Colon (tissue), 2 donors: ENCODE results near the gene CBFA2T3.
"Not testable (repeated sequence)": the region's sequence is repeated elsewhere in the genome, so short reads cannot be mapped to it uniquely, and the experiment has no call there.

Experiments used
- FAIRE-seq: peaks from 2 replicates; lab custom pipeline; 2012; peaks lifted over from hg19 to GRCh38; lab: Jason Lieb, UNC
- donor health status: control.
- donor health status: control.

CBFA2T3 gene

GRCh38 chr16:88922114-88922825 is 54.7 kb downstream of the CBFA2T3 start:
- no peak for FAIRE-seq

- no peak for FAIRE-seq
These were observed 55.4 kb downstream of the CBFA2T3 start for GRCh38 chr16:88921591-88921990.

- FAIRE-seq = no peak
These were observed 56.1 kb downstream of the CBFA2T3 start for GRCh38 chr16:88920618-88921590.

- no peak for FAIRE-seq
These were observed 57.1 kb downstream of the CBFA2T3 start for GRCh38 chr16:88919936-88920335.

GRCh38 chr16:88918896-88919295 is 58.1 kb downstream of the CBFA2T3 start:
- FAIRE-seq = not testable (repeated sequence)

- FAIRE-seq = no peak
These were observed 58.9 kb downstream of the CBFA2T3 start for GRCh38 chr16:88917915-88918627.

- no peak for FAIRE-seq
These were observed 59.7 kb downstream of the CBFA2T3 start for GRCh38 chr16:88917146-88917914.

GRCh38 chr16:88915639-88916327 is 61.2 kb downstream of the CBFA2T3 start:
- no peak for FAIRE-seq

- no peak for FAIRE-seq
These were observed 62.1 kb downstream of the CBFA2T3 start for GRCh38 chr16:88914750-88915368.

GRCh38 chr16:88913870-88914269 is 63.1 kb downstream of the CBFA2T3 start:
- no peak for FAIRE-seq

GRCh38 chr16:88913001-88913612 is 63.9 kb downstream of the CBFA2T3 start:
- no peak for FAIRE-seq

GRCh38 chr16:88912556-88912955 is 64.5 kb downstream of the CBFA2T3 start:
- FAIRE-seq = no peak

- FAIRE-seq = no peak
These were observed 65.1 kb downstream of the CBFA2T3 start for GRCh38 chr16:88911946-88912310.

- no peak for FAIRE-seq
These were observed 65.7 kb downstream of the CBFA2T3 start for GRCh38 chr16:88911136-88911945.

- no peak for FAIRE-seq
These were observed 66.5 kb downstream of the CBFA2T3 start for GRCh38 chr16:88910284-88911135.

- FAIRE-seq = no peak
These were observed 67.4 kb downstream of the CBFA2T3 start for GRCh38 chr16:88909431-88910210.

- no peak for FAIRE-seq
These were observed 68.7 kb downstream of the CBFA2T3 start for GRCh38 chr16:88908307-88908706.

- no peak for FAIRE-seq
These were observed 69.2 kb downstream of the CBFA2T3 start for GRCh38 chr16:88907768-88908167.
